Activated CD4-positive, alpha-beta T cell treated with anti-CD3 and anti-CD28 coated beads, Interleukin-2, amount 10 ng/mL, durations not matched to agents 7 days and 5 days (primary cell): Measurements from ENCODE around the gene DNAJA1. TPM values are rescaled to one million over a fixed set of nuclear protein-coding genes. Genes with fewer than 3 reads are reported as not detected.
A peak's percentile ranks its signal among the peaks of the same experiment; 100 is the strongest.

ENCODE experiments used
- CTCF ChIA-PET: fragments of 350-600 bp; sonication (Branson Sonifier 250); formaldehyde crosslinking; loops from one replicate; lab custom pipeline; 2021; ENCODE audit warnings: antibody characterized with exemption; lab: Charles Lee
- POLR2A ChIA-PET: fragments of 350-600 bp; sonication (Branson Sonifier 250); formaldehyde crosslinking; loops from one replicate; lab custom pipeline; 2021; ENCODE audit warnings: antibody characterized with exemption; lab: Charles Lee
- DNase-seq: peaks from one replicate; pipeline ENCODE4 v3.0.0-alpha.2; 2020
- H3K27ac Mint-ChIP-seq: one replicate; pipeline ENCODE4 v1.8.0; 2021; ENCODE audit warnings: mild to moderate bottlenecking, moderate library complexity, mixed read lengths
- H3K27me3 Mint-ChIP-seq: one replicate; pipeline ENCODE4 v1.8.0; 2021; ENCODE audit warnings: mixed read lengths
- H3K36me3 Mint-ChIP-seq: one replicate; pipeline ENCODE4 v1.8.0; 2021; ENCODE audit warnings: low read depth, mixed read lengths
- H3K4me1 Mint-ChIP-seq: one replicate; pipeline ENCODE4 v1.8.0; 2021; ENCODE audit warnings: mixed read lengths
- H3K4me3 Mint-ChIP-seq: one replicate; pipeline ENCODE4 v1.8.0; 2021; ENCODE audit warnings: mild to moderate bottlenecking, moderate library complexity, mixed read lengths
- H3K9me3 Mint-ChIP-seq: one replicate; pipeline ENCODE4 v1.8.0; 2021; ENCODE audit warnings: mixed read lengths
- total RNA-seq, 2 experiments: library from RNA; stranded (reverse); gene quantifications; one replicate each; pipeline ENCODE4 v1.2.3, GENCODE V29; 2021

Gene DNAJA1
- total RNA-seq, 2 experiments from 2014 or later: 159 to 180 TPM

GRCh38 chr9:33032865-33033264 lies 7.8 kb downstream of the DNAJA1 start:
- no peak overlapping the region for H3K27ac Mint-ChIP-seq
- ChIA-PET CTCF (no interaction called here), POLR2A (no interaction called here)
- H3K36me3 Mint-ChIP-seq: peaks cover 82% of the 10 kb centered on the region
- H3K27me3 Mint-ChIP-seq: no peaks in the 10 kb centered on the region
- no peak for DNase-seq
- H3K4me3 Mint-ChIP-seq: no peak overlapping the region
- H3K9me3 Mint-ChIP-seq: no peaks in the 10 kb centered on the region
- H3K4me1 Mint-ChIP-seq: peaks cover 51% of the 10 kb centered on the region

- no peaks in the 10 kb centered on the region for H3K9me3 Mint-ChIP-seq
- no peak overlapping the region for H3K4me3 Mint-ChIP-seq
- H3K27me3 Mint-ChIP-seq: no peaks in the 10 kb centered on the region
- peaks cover 21% of the 10 kb centered on the region for H3K4me1 Mint-ChIP-seq
- no peak for DNase-seq
- H3K36me3 Mint-ChIP-seq: peaks cover 36% of the 10 kb centered on the region
- ChIA-PET CTCF (interaction anchor here (0.7 to 1.3 kb wide), 4 partner anchors 12 to 212 kb away, joined by 3 to 4 read pairs (median 4); no protein-coding TSS in a partner anchor), POLR2A (interaction anchor here (1.2 kb wide), 1 partner anchor 16 kb away, joined by 3 read pairs; the partner anchor contains the start of gene DNAJA1)
- H3K27ac Mint-ChIP-seq: no peak overlapping the region
Observed at GRCh38 chr9:33040792-33041431, 15.8 kb downstream of the DNAJA1 start.

GRCh38 chr9:33041432-33042188 lies 16.5 kb downstream of the DNAJA1 start:
- H3K4me1 Mint-ChIP-seq: peaks cover 19% of the 10 kb centered on the region
- no peak overlapping the region for H3K4me3 Mint-ChIP-seq
- ChIA-PET POLR2A (interaction anchor here (0.7 to 1.2 kb wide), 2 partner anchors 8 to 17 kb away, joined by 3 read pairs; partner anchors contain the start of gene DNAJA1), CTCF (interaction anchor here (0.7 to 1.2 kb wide), 2 partner anchors 129 to 212 kb away, joined by 3 read pairs; no protein-coding TSS in a partner anchor)
- no peak overlapping the region for H3K27ac Mint-ChIP-seq
- H3K27me3 Mint-ChIP-seq: no peaks in the 10 kb centered on the region
- no peaks in the 10 kb centered on the region for H3K9me3 Mint-ChIP-seq
- no peak for DNase-seq
- H3K36me3 Mint-ChIP-seq: peaks cover 33% of the 10 kb centered on the region

- H3K27me3 Mint-ChIP-seq: no peaks in the 10 kb centered on the region
- H3K4me3 Mint-ChIP-seq: no peak overlapping the region
- H3K36me3 Mint-ChIP-seq: peaks cover 31% of the 10 kb centered on the region
- DNase-seq: no peak
- ChIA-PET CTCF (interaction anchor here (1.1 to 1.3 kb wide), 2 partner anchors 14 to 18 kb away, joined by 3 to 4 read pairs; no protein-coding TSS in a partner anchor), POLR2A (interaction anchor here (0.7 kb wide), 1 partner anchor 9 kb away, joined by 3 read pairs; no protein-coding TSS in a partner anchor)
- H3K9me3 Mint-ChIP-seq: no peaks in the 10 kb centered on the region
- peaks cover 19% of the 10 kb centered on the region for H3K4me1 Mint-ChIP-seq
- H3K27ac Mint-ChIP-seq: no peak overlapping the region
Observed at GRCh38 chr9:33042473-33042872, 17.4 kb downstream of the DNAJA1 start.

- CTCF ChIA-PET: interaction anchor here (0.6 to 1.6 kb wide), 6 partner anchors 9 to 497 kb away, joined by 3 to 5 read pairs (median 3); no protein-coding TSS in a partner anchor
- H3K27ac Mint-ChIP-seq: peak overlapping the region; percentile 77
Observed at GRCh38 chr9:33043671-33044070, 18.6 kb downstream of the DNAJA1 start.

GRCh38 chr9:33044162-33044673 lies 19.1 kb downstream of the DNAJA1 start:
- Mint-ChIP-seq H3K27me3 (no peaks in the 10 kb centered on the region), H3K4me3 (peak overlapping the region; percentile 73), H3K27ac (peak overlapping the region; percentile 77), H3K36me3 (peaks cover 28% of the 10 kb centered on the region), H3K9me3 (no peaks in the 10 kb centered on the region), H3K4me1 (peaks cover 19% of the 10 kb centered on the region)
- peak; percentile 70 for DNase-seq
- POLR2A ChIA-PET: interaction anchor here (1.5 kb wide), 1 partner anchor 16 kb away, joined by 5 read pairs; no protein-coding TSS in a partner anchor
- CTCF ChIA-PET: interaction anchor here (0.6 to 1.8 kb wide), 6 partner anchors 9 to 498 kb away, joined by 3 to 5 read pairs (median 3); no protein-coding TSS in a partner anchor

More at GRCh38 chr9:33043671-33044070, 18.6 kb downstream of the DNAJA1 start:
- Mint-ChIP-seq H3K4me1 (peaks cover 19% of the 10 kb centered on the region), H3K27me3 (no peaks in the 10 kb centered on the region), H3K36me3 (peaks cover 28% of the 10 kb centered on the region), H3K9me3 (no peaks in the 10 kb centered on the region), H3K4me3 (peak overlapping the region; percentile 73)
- POLR2A ChIA-PET: no interaction called here
- no peak for DNase-seq

- Mint-ChIP-seq H3K9me3 (no peaks in the 10 kb centered on the region), H3K27ac (peak overlapping the region; percentile 77), H3K27me3 (no peaks in the 10 kb centered on the region), H3K4me3 (peak overlapping the region; percentile 73), H3K36me3 (peaks cover 33% of the 10 kb centered on the region), H3K4me1 (peaks cover 21% of the 10 kb centered on the region)
- ChIA-PET POLR2A (interaction anchor here (1.5 kb wide), 1 partner anchor 17 kb away, joined by 5 read pairs; no protein-coding TSS in a partner anchor), CTCF (interaction anchor here (1.1 to 1.8 kb wide), 4 partner anchors 10 to 498 kb away, joined by 3 to 4 read pairs (median 3); no protein-coding TSS in a partner anchor)
- DNase-seq: no peak
Observed at GRCh38 chr9:33044677-33045282, 19.7 kb downstream of the DNAJA1 start.

GRCh38 chr9:33046061-33046460 lies 21.0 kb downstream of the DNAJA1 start:
- Mint-ChIP-seq H3K27ac (no peak overlapping the region), H3K4me3 (no peak overlapping the region), H3K36me3 (peaks cover 33% of the 10 kb centered on the region), H3K27me3 (no peaks in the 10 kb centered on the region), H3K9me3 (no peaks in the 10 kb centered on the region), H3K4me1 (peaks cover 24% of the 10 kb centered on the region)
- POLR2A ChIA-PET: no interaction called here
- CTCF ChIA-PET: interaction anchor here (1.8 kb wide), 1 partner anchor 12 kb away, joined by 4 read pairs; no protein-coding TSS in a partner anchor
- no peak for DNase-seq

- peaks cover 24% of the 10 kb centered on the region for H3K4me1 Mint-ChIP-seq
- DNase-seq: no peak
- no peak overlapping the region for H3K4me3 Mint-ChIP-seq
- ChIA-PET POLR2A (no interaction called here), CTCF (interaction anchor here (0.5 to 1.4 kb wide), 4 partner anchors 9 to 302 kb away, joined by 3 to 4 read pairs (median 3); no protein-coding TSS in a partner anchor)
- H3K27me3 Mint-ChIP-seq: no peaks in the 10 kb centered on the region
- peak overlapping the region; percentile 38 for H3K27ac Mint-ChIP-seq
- H3K9me3 Mint-ChIP-seq: no peaks in the 10 kb centered on the region
- H3K36me3 Mint-ChIP-seq: peaks cover 40% of the 10 kb centered on the region
Observed at GRCh38 chr9:33048054-33048465, 23.0 kb downstream of the DNAJA1 start.

GRCh38 chr9:33049680-33050361 lies 24.7 kb downstream of the DNAJA1 start:
- no peak overlapping the region for H3K4me3 Mint-ChIP-seq
- H3K36me3 Mint-ChIP-seq: peaks cover 44% of the 10 kb centered on the region
- H3K4me1 Mint-ChIP-seq: peaks cover 10% of the 10 kb centered on the region

GRCh38 chr9:33051144-33051543 lies 26.1 kb downstream of the DNAJA1 start:
- ChIA-PET POLR2A (no interaction called here), CTCF (no interaction called here)
- H3K27ac Mint-ChIP-seq: no peak overlapping the region
- H3K9me3 Mint-ChIP-seq: no peaks in the 10 kb centered on the region
- H3K27me3 Mint-ChIP-seq: no peaks in the 10 kb centered on the region
- no peak overlapping the region for H3K4me3 Mint-ChIP-seq
- peaks cover 45% of the 10 kb centered on the region for H3K36me3 Mint-ChIP-seq
- DNase-seq: no peak
- H3K4me1 Mint-ChIP-seq: peaks cover 8% of the 10 kb centered on the region

More at GRCh38 chr9:33049680-33050361, 24.7 kb downstream of the DNAJA1 start:
- ChIA-PET CTCF (interaction anchor here (0.6 to 1.3 kb wide), 3 partner anchors 20 to 266 kb away, joined by 3 read pairs; no protein-coding TSS in a partner anchor), POLR2A (no interaction called here)
- Mint-ChIP-seq H3K27me3 (no peaks in the 10 kb centered on the region), H3K9me3 (no peaks in the 10 kb centered on the region), H3K27ac (no peak overlapping the region)
- DNase-seq: no peak
